ACHN (cell line): ENCODE data around the gene ZNF397.
"Not testable (repeated sequence)": the region's sequence is repeated elsewhere in the genome, so short reads cannot be mapped to it uniquely, and the experiment has no call there.

Source experiments
- DNase-seq: peaks from one replicate; pipeline ENCODE4 v3.0.0-alpha.2; 2015
- in situ Hi-C: cut with HindIII; loops from 2 replicates; pipeline ENCODE4 v1.10.0; 2017; ENCODE audit warnings: low sequenced_read_pairs, low pct_ligation_motif_present, low pct_unique_long_range_greater_than_20kb

ZNF397 gene

GRCh38 chr18:35240664-35241447 is at the start of gene ZNF397:
Gene ZNF397, plus strand, starts transcription at chr18:35241034. Its CDS starts 1,437 bp downstream, at chr18:35242471.
- peak; percentile 96 for DNase-seq
- in situ Hi-C loops: no loop called here

- in situ Hi-C loops: no loop called here
- DNase-seq: no peak
Measured at GRCh38 chr18:35191698-35192025, 49.2 kb upstream of the ZNF397 start.

- DNase-seq: no peak
- in situ Hi-C loops: no loop called here
Measured at GRCh38 chr18:35192415-35192814, 48.4 kb upstream of the ZNF397 start.

GRCh38 chr18:35193316-35193715 is 47.5 kb upstream of the ZNF397 start:
- DNase-seq: no peak
- in situ Hi-C loops: no loop called here

GRCh38 chr18:35197296-35197695 is 43.5 kb upstream of the ZNF397 start:
- in situ Hi-C loops: no loop called here
- no peak for DNase-seq

GRCh38 chr18:35201256-35201931 is 39.4 kb upstream of the ZNF397 start:
- DNase-seq: no peak
- in situ Hi-C loops: no loop called here

- in situ Hi-C loops: no loop called here
- no peak for DNase-seq
Measured at GRCh38 chr18:35203067-35203466, 37.8 kb upstream of the ZNF397 start.

- no peak for DNase-seq
- in situ Hi-C loops: no loop called here
Measured at GRCh38 chr18:35205199-35205712, 35.6 kb upstream of the ZNF397 start.

GRCh38 chr18:35205746-35206458 is 34.9 kb upstream of the ZNF397 start:
- DNase-seq, in situ Hi-C loops: not testable (repeated sequence)

- in situ Hi-C loops: no loop called here
- no peak for DNase-seq
Measured at GRCh38 chr18:35215026-35215425, 25.8 kb upstream of the ZNF397 start.

GRCh38 chr18:35216611-35217010 is 24.2 kb upstream of the ZNF397 start:
- in situ Hi-C loops, DNase-seq: not testable (repeated sequence)

GRCh38 chr18:35219331-35219730 is 21.5 kb upstream of the ZNF397 start:
- DNase-seq, in situ Hi-C loops: not testable (repeated sequence)

GRCh38 chr18:35220424-35220823 is 20.4 kb upstream of the ZNF397 start:
- in situ Hi-C loops: no loop called here
- DNase-seq: no peak

GRCh38 chr18:35223797-35224196 is 17.0 kb upstream of the ZNF397 start:
- DNase-seq: no peak
- in situ Hi-C loops: no loop called here

- in situ Hi-C loops: no loop called here
- no peak for DNase-seq
Measured at GRCh38 chr18:35227254-35227653, 13.6 kb upstream of the ZNF397 start.

GRCh38 chr18:35231052-35231451 is 9.8 kb upstream of the ZNF397 start:
- in situ Hi-C loops: no loop called here

GRCh38 chr18:35236571-35237363 is 4.1 kb upstream of the ZNF397 start:
- in situ Hi-C loops: no loop called here
- DNase-seq: no peak

More at GRCh38 chr18:35231052-35231451, 9.8 kb upstream of the ZNF397 start:
- DNase-seq: peak; percentile 65

- no peak for DNase-seq
- in situ Hi-C loops: no loop called here
Measured at GRCh38 chr18:35239314-35239713, 1.5 kb upstream of the ZNF397 start.

GRCh38 chr18:35241448-35241804 is 592 bp downstream of the ZNF397 start:
- in situ Hi-C loops: no loop called here
- DNase-seq: no peak
